Nephron progenitor cell (in vitro differentiated cells): ENCODE measurements around the gene DNAJB4.

Source experiments
- DNase-seq: peaks from one replicate; pipeline ENCODE4 v3.0.0; 2021
- H3K27ac Mint-ChIP-seq: 2 replicates; pipeline ENCODE4 v1.8.0; 2021; ENCODE audit warnings: mild to moderate bottlenecking, moderate library complexity, mixed read lengths
- H3K27me3 Mint-ChIP-seq: 2 replicates; pipeline ENCODE4 v1.8.0; 2021; ENCODE audit warnings: mild to moderate bottlenecking, low read depth, mixed read lengths; ENCODE audit not compliant: poor library complexity
- H3K36me3 Mint-ChIP-seq: 2 replicates; pipeline ENCODE4 v1.8.0; 2021; ENCODE audit warnings: low read depth, mixed read lengths
- H3K4me1 Mint-ChIP-seq: 2 replicates; pipeline ENCODE4 v1.8.0; 2021; ENCODE audit warnings: mixed read lengths
- H3K4me3 Mint-ChIP-seq: 2 replicates; pipeline ENCODE4 v1.8.0; 2021; ENCODE audit warnings: mild to moderate bottlenecking, moderate library complexity, mixed read lengths
- H3K9me3 Mint-ChIP-seq: 2 replicates; pipeline ENCODE4 v1.8.0; 2021; ENCODE audit warnings: mild to moderate bottlenecking, moderate library complexity, mixed read lengths
- TF ChIP-seq, protein P1 (sequence below): fragments of 200-600 bp; sonication (generic); IDR thresholded peaks from 2 replicates; pipeline ENCODE4 v1.5.0; 2021; ENCODE audit warnings: antibody characterized with exemption

DNAJB4 gene

DNA sequence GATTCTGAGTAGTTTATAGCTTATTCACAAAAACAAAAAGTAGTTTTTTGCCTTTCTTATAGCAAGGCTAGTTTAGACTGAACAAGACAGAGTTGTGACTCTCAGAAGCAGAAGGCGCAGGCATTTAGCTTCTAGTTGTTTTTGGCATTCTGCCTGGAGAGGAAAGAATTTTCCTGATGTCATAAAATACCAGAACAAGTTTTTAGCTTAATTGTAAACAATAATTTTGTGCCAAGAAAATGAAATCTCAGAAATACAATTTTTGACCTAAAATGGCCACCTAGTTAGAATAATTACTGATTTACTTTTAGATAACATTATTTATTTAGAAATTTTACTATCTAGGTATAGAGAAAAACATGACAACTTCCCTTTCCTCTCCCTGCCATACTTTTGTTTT, 1.0 kb downstream of the DNAJB4 start:
- H3K4me1 Mint-ChIP-seq = peaks cover 37% of the 10 kb centered on the region
- peak overlapping the region; percentile 100 for H3K27ac Mint-ChIP-seq
- DNase-seq = no peak
- TF ChIP-seq, protein P1, sequence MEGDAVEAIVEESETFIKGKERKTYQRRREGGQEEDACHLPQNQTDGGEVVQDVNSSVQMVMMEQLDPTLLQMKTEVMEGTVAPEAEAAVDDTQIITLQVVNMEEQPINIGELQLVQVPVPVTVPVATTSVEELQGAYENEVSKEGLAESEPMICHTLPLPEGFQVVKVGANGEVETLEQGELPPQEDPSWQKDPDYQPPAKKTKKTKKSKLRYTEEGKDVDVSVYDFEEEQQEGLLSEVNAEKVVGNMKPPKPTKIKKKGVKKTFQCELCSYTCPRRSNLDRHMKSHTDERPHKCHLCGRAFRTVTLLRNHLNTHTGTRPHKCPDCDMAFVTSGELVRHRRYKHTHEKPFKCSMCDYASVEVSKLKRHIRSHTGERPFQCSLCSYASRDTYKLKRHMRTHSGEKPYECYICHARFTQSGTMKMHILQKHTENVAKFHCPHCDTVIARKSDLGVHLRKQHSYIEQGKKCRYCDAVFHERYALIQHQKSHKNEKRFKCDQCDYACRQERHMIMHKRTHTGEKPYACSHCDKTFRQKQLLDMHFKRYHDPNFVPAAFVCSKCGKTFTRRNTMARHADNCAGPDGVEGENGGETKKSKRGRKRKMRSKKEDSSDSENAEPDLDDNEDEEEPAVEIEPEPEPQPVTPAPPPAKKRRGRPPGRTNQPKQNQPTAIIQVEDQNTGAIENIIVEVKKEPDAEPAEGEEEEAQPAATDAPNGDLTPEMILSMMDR = no peak
- no peaks in the 10 kb centered on the region for H3K9me3 Mint-ChIP-seq
- H3K36me3 Mint-ChIP-seq = no peaks in the 10 kb centered on the region
- peak overlapping the region; percentile 93 for H3K4me3 Mint-ChIP-seq
- H3K27me3 Mint-ChIP-seq = no peaks in the 10 kb centered on the region

DNA sequence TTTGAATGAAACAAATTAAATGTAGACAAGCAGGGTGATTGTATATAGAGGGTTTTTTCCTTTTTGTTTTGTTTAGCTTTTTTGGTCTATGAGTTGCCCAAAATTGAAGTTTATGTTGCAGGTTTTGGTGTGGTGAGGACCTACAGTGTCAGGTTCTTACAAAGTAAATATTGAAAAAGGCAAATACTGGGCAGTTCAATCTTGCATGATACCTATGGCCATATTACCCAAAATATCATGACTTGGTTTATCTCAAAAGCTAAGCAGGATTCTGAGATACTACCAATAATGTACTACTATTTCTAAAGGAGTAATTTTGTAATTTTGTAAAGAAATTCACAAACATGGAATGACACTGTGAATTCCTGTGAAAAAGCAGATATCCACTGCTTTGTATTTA, 1.8 kb downstream of the DNAJB4 start:
- peak overlapping the region; percentile 93 for H3K4me3 Mint-ChIP-seq
- TF ChIP-seq, protein P1 = no peak
- no peak for DNase-seq
- no peak overlapping the region for H3K27ac Mint-ChIP-seq
- no peaks in the 10 kb centered on the region for H3K27me3 Mint-ChIP-seq
- no peaks in the 10 kb centered on the region for H3K9me3 Mint-ChIP-seq
- peaks cover 37% of the 10 kb centered on the region for H3K4me1 Mint-ChIP-seq
- H3K36me3 Mint-ChIP-seq = no peaks in the 10 kb centered on the region

DNA sequence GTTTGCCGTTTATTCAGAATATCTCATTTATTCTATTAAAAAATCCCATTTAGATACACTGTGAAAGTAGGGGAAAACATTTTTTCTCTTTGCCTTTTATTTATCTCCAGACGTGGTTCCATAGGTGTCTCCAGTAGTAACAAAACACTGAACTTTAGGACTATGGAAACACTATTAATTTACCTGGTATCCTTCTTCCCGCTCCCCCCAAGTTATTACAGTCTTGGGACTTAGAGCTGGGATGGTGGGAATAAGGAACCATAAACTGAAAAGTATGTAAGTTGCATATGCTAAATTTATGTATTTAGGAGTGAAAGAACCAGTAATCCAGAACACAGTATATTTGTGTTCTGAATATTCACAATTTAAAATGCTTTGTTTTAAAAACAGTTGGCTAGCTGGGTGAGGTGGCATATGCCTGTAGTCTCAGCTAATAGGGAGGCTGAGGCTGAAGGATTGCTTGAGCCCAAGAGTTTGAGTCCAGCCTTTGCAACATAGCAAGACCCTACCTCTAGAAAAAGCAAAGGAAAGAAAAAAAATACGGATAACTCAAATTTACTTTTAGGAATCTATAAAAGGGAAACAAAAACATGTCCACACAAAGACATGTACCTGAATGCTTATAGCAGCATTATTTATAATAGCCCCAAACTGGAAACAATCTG, 3.1 kb downstream of the DNAJB4 start:
- Mint-ChIP-seq H3K27me3 (no peaks in the 10 kb centered on the region), H3K4me3 (no peak overlapping the region), H3K27ac (no peak overlapping the region), H3K36me3 (peaks cover 3% of the 10 kb centered on the region), H3K9me3 (no peaks in the 10 kb centered on the region), H3K4me1 (peaks cover 37% of the 10 kb centered on the region)
- DNase-seq = no peak
- TF ChIP-seq, protein P1 = no peak

DNA sequence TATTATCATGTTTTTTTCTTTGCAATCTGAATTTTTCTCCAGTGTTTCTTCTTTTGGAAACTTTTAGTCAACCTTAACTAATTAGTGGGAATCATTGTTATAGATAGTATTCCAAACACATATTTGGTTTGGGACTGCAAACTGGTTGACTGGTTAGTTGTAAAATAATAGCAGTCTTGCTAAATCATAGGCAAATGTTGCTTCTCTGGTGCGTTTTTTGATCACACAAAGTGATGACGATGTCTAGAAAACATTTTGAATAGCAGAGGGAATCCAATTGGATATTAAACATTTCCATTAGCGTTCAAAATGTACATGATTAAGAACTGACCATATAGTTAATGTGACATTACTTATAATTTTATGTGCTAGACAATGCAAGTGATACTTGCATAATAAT, 4.5 kb downstream of the DNAJB4 start:
- Mint-ChIP-seq H3K4me1 (peaks cover 22% of the 10 kb centered on the region), H3K4me3 (no peak overlapping the region), H3K36me3 (peaks cover 13% of the 10 kb centered on the region)

DNA sequence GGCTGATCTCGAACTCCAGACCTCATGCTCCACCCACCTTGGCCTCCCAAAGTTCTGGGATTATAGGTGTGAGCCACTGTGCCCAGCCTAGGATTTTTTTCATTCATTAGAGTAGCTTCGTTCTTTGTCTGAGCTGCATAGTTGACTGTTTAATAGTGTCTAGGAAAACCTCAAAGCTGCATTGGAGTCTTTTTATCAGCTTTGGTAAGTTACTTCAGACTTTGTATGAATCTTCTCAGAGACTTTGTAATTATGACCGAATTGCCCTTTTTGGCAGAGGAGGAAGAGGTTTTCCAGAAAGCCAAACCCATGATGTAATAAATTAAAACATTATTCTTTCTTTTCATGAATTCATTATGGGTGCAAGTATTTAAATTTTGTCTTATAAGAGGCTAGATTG, 5.1 kb downstream of the DNAJB4 start:
- DNase-seq = no peak
- Mint-ChIP-seq H3K36me3 (peaks cover 18% of the 10 kb centered on the region), H3K27ac (no peak overlapping the region), H3K27me3 (no peaks in the 10 kb centered on the region), H3K4me1 (peaks cover 17% of the 10 kb centered on the region), H3K4me3 (no peak overlapping the region), H3K9me3 (no peaks in the 10 kb centered on the region)
- TF ChIP-seq, protein P1 = no peak

More for the DNA sequence above, 4.5 kb downstream of the DNAJB4 start:
- DNase-seq = no peak
- no peak overlapping the region for H3K27ac Mint-ChIP-seq
- TF ChIP-seq, protein P1 = no peak
- no peaks in the 10 kb centered on the region for H3K27me3 Mint-ChIP-seq
- H3K9me3 Mint-ChIP-seq = no peaks in the 10 kb centered on the region

DNA sequence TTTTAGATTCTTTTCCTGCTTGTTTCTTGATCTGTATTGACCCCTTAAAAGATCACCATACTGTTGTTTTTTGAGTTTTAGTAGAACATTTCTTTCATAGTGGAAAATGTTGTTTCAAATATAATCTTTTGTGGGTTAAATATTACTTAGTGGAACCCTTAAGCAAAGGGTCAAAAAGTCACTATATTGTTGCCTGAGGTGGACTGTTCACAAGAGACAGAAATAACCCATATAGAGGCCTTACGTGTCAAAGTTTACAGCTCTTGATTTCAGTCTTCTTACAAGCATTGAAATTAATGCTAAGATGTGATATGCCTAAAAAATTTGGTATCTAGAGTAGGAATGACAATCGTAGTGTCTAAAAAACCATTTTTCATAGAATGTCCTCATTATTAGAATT, 6.3 kb downstream of the DNAJB4 start:
- Mint-ChIP-seq H3K27me3 (no peaks in the 10 kb centered on the region), H3K4me3 (no peak overlapping the region), H3K36me3 (peaks cover 24% of the 10 kb centered on the region), H3K27ac (no peak overlapping the region), H3K9me3 (no peaks in the 10 kb centered on the region), H3K4me1 (peaks cover 11% of the 10 kb centered on the region)
- no peak for DNase-seq
- TF ChIP-seq, protein P1 = no peak
